ENCODE data around the gene MAIP1. TPM values are rescaled to one million over a fixed set of nuclear protein-coding genes. Genes with fewer than 3 reads are reported as not detected.

Gene MAIP1
- polyA plus RNA-seq, 2 of the 4 experiments (the other 2 are of a cell fraction): 36.9 to 50.9 TPM

- CTCF ChIA-PET: no interaction called here
- no peaks in the 10 kb centered on the region for H3K4me1 ChIP-seq
- H3K4me2 ChIP-seq: no peak overlapping the region
- no peaks in the 10 kb centered on the region for H3K9me3 ChIP-seq
- no peak overlapping the region for H3K27ac ChIP-seq
- FAIRE-seq: no peak
- ATAC-seq: no peak
- 91% methylated on average over 1 of the region's 1 CpG for WGBS (ENCODE audit: missing lambda C conversion rate)
- no peak overlapping the region for H3K4me3 ChIP-seq
- POLR2A ChIA-PET: no interaction called here
- no peak for TF ChIP-seq RCOR1 (IDR thresholded peaks at IDR 0.05; ENCODE audit: low read depth, low read length)
- TF ChIP-seq KDM5A (IDR thresholded peaks at IDR 0.05): no peak
- no peak for DNase-seq (ENCODE audit: low read depth in 1 of 2, low spot score in 1 of 2)
Observed at GRCh38 chr2:200012401-200012800, 57.0 kb downstream of the MAIP1 start.

Other genes with a start within 250 kb of the MAIP1 start
- 4.5 and 5.2 TPM in 2 replicates for gene FTCDNL1, start 104.4 kb upstream of the MAIP1 start, polyA plus RNA-seq (2011; rRNA removed)
- gene FTCDNL1, start 104.4 kb upstream of the MAIP1 start, polyA plus RNA-seq (2017; fragmentation: RNase III; extraction: RNeasy Plus Mini Kit Qiagen cat#74134 plus additional on column Dnase treatment): 2.1 to 3.3 TPM (median 3.0 TPM) in 3 replicates
- 6.4 and 9.3 TPM in 2 replicates for gene C2orf69, start 44.3 kb upstream of the MAIP1 start, polyA plus RNA-seq (2011; rRNA removed)
- 9.2 to 9.9 TPM (median 9.4 TPM) in 3 replicates for gene C2orf69, start 44.3 kb upstream of the MAIP1 start, polyA plus RNA-seq (2017; fragmentation: RNase III; extraction: RNeasy Plus Mini Kit Qiagen cat#74134 plus additional on column Dnase treatment)
- 10.1 and 15.2 TPM in 2 replicates for gene TYW5, start 91 bp upstream of the MAIP1 start, polyA plus RNA-seq (2011; rRNA removed)
- 7.8 to 9.0 TPM (median 8.2 TPM) in 3 replicates for gene TYW5, start 91 bp upstream of the MAIP1 start, polyA plus RNA-seq (2017; fragmentation: RNase III; extraction: RNeasy Plus Mini Kit Qiagen cat#74134 plus additional on column Dnase treatment)

Measured in A549 (cell line).